GM12872 (cell line): ENCODE measurements around the gene PTPRCAP.
A peak's percentile ranks its signal among the peaks of the same experiment; 100 is the strongest.

ENCODE experiments used
- TF ChIP-seq, protein P1 (sequence below): IDR thresholded peaks from 3 replicates; pipeline ENCODE4 v1.5.1; 2011; ENCODE audit warnings: low read depth, mild to moderate bottlenecking, low read length, moderate library complexity; ENCODE audit not compliant: insufficient read depth

The PTPRCAP gene

DNA sequence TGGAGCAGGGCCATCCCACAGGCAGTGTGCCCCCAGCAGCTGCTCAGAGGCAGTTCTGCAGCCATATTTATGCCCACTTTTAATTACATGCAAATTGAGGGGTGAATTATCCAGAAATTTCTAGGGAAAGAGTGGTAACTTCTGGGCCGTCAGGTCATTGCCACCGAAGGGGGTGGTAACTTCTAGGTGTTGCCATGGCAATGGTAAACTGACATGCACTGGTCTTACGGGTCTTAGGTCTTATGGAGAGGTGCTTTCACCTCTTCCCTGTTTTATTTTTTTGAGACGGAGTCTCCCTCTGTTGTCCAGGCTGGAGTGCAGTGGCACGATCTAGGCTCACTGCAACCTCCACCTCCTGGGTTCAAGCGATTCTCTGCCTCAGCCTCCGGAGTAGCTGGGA lies 35.4 kb upstream of the PTPRCAP start:
- TF ChIP-seq, protein P1, sequence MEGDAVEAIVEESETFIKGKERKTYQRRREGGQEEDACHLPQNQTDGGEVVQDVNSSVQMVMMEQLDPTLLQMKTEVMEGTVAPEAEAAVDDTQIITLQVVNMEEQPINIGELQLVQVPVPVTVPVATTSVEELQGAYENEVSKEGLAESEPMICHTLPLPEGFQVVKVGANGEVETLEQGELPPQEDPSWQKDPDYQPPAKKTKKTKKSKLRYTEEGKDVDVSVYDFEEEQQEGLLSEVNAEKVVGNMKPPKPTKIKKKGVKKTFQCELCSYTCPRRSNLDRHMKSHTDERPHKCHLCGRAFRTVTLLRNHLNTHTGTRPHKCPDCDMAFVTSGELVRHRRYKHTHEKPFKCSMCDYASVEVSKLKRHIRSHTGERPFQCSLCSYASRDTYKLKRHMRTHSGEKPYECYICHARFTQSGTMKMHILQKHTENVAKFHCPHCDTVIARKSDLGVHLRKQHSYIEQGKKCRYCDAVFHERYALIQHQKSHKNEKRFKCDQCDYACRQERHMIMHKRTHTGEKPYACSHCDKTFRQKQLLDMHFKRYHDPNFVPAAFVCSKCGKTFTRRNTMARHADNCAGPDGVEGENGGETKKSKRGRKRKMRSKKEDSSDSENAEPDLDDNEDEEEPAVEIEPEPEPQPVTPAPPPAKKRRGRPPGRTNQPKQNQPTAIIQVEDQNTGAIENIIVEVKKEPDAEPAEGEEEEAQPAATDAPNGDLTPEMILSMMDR: no peak

DNA sequence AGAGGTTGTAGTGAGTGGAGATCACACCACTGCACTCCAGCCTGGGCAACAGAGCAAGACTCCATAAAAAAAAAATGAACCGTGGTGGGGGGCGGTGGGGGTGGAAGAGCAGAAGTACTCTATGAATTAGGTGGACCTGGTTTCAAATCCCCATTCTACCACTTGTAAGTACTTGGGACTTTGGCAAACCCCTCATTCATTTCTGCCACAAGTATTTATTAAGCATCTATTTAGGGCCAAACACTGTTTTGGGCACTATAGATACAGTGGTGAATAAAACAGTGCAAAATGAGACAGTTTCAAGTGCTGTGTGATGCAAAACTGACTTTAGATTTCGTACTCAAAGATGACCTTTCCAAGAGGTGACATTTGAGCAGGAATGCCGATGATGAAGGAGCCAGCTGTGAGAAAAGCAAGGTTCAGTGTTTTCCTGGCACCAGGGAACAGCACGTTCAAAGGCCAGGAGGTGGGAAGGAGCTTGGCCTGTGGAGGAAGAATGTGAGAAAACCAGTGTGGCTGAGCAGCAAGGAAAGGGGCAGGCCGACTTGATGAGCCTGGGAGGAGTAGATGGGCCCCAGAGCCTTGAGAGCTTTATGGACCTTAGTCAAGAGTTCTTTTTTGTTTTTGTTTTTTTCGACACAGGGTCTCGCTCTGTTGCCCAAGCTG lies 33.0 kb upstream of the PTPRCAP start:
- TF ChIP-seq, protein P1: no peak

DNA sequence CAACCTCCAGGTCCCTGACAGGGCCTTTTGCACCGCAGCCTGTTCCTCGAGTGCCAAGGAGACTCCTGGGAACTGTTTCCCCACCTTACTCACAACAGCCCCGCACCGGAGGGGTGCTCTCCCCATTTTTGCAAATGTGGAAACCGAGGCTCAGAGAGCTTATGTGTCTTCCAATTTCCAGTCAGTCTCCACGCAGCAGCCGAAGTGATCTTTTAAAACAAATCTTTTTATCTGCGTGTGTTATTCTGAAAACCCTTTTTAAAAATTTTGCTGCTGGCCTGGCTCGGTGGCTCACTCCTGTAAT lies 32.0 kb upstream of the PTPRCAP start:
- TF ChIP-seq, protein P1: no peak

DNA sequence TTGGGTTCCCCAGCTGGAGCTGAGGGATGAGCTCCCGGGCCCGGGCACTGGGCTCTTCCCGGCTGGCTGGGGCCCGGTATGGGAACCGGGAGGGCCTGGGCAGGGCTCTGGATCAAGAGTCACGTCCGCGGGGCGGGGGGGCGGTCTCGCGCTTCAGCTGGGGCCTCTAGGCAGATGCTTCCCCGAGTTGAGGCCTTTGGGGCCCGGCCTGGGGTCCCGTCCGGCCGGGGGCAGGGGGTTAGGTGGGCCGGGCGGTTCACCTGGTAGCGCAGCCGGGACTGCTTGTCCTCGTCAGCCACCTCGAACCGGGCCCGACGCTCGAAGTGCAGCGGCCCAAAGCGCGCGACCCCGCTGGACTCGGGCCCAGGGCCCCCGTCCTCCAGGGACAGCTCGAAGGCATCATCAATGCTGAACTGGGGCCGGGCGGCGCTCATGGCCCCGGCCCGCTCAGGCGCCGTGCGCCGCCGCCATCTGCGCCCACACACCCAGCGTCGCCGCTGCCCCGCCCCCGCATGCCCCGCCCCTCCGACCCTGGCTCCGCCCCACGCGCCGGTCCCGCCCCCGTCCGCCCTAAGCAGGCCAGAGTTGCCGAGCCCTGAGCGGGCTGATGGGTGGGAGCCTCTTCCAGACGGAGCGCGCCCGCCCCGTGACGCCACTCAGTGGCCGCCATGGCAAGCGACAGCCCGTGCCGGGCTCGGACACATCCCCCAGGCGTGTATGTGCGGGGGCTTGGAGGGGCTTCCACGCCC lies 31.5 kb upstream of the PTPRCAP start, which contains the start of gene TMEM134:
Gene TMEM134 (minus strand): TSS at position 493 of the 749 bp plus-strand sequence. CDS start 59 bp downstream, at position 434.
- TF ChIP-seq, protein P1: peak; percentile 65

DNA sequence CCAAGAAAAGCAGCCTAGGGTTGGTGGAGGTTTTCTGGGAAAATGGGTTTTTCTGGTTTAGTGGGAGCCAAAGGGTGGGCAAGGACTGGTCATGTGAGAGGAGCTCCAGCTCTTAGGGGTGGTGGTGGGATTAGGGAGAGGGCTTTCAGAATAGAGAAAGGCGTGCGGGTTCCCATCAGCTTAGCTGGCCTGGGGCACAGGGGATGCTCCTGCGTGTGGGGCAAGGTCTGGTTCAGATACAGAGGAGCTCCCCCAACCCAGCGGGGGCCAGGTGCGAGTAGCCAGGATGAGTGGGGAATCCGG lies 30.9 kb upstream of the PTPRCAP start:
- TF ChIP-seq, protein P1: no peak

DNA sequence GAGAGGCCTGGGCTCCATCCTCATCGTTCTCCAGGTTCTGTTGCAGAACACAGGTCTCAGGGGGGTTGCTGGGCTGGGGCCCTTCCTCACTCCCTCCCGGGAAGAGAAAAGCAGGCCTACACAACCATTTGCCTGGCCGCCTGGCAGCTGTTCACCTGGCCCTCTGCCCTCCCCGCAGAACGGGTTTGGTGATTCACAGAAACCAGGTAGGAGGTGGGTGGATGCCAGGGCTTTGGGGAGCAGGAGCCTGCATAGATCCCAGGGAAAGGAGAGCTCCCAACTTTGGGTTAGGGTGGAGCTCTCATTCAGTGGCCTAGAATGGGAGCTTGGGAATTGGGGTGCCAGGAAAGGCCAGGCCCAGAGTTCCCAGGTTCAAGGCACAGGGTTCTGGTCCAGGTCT lies 30.6 kb upstream of the PTPRCAP start:
- TF ChIP-seq, protein P1: no peak

DNA sequence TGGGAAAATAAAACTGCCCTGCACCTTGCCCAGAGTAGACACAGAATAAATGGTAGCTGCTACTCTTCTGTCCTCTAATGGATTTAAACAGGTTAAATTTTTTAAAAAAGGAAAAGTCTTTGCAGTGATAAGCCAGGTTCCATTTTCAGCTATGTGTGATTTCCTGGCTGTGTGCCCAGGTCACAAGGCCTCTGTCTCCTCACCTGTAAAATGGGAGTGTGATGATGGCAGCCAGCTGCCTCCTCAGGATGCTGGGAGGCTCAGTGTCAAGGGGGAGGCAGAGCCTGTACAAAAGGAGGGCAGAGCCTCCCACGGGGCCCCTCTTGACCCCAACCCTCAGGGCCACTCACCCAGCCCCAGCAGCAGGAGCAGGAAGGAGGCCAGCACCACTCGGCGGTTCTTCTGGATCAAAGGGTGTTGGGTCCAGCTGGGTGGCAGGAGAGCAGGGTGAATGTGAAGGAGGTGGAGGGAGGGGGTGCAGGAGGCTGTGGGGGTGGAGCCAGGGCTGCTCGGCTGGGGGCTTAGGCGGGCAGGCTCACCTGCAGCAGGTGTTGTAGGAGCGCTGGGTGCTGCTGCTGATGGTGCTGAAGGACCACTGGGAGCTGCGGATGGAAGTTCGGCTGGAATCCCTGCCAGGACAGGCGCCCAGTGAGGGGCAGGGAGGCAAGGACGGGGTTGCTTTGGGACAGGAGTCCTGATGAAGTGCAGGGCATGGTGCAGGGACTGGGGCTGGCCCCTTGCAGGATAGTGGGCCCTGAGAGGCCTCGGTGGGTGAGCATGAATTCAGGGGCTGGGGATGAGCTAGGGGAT lies 29.7 kb upstream of the PTPRCAP start:
- TF ChIP-seq, protein P1: no peak
